Measurements from ENCODE around the gene AHR.

Gene AHR

DNA sequence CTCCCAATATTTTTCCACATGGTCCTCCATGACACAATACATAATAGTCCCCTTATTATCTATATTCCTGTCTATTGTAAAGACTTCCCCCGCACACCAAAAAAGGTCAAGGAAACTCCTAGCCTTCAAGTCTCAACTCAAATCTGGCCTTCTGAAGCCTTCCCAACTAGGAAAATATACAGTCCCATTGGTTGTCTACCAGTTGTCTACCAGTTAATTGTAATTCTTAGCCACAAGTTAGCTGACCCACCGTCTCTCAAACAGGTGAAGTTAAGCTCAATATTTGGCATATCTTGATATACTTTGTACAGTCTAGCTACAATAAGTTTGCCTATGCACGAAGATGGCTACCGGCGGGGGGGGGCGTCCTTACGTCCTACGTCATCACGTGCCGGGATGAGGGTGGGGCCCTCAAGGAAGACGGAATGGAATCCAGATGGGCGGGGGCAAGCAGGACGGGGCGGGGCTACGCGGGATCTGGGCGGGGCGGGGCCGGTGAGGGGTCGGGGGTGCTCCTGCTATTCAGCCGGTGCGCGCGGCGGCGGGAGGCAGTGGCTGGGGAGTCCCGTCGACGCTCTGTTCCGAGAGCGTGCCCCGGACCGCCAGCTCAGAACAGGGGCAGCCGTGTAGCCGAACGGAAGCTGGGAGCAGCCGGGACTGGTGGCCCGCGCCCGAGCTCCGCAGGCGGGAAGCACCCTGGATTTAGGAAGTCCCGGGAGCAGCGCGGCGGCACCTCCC lies at the start of gene AHR:
Gene AHR, plus strand, starts transcription at position 551 of the 738 bp plus-strand sequence. CDS start 613 bp downstream, outside the sequence.
- DNase-seq: peak; percentile 82

GRCh38 chr7:17253885-17254284 lies 44.6 kb upstream of the AHR start:
- DNase-seq: no peak

GRCh38 chr7:17255926-17256325 lies 42.5 kb upstream of the AHR start:
- DNase-seq: no peak

- DNase-seq: no peak
These were observed 42.1 kb upstream of the AHR start for GRCh38 chr7:17256375-17256774.

- DNase-seq: no peak
These were observed 31.9 kb upstream of the AHR start for GRCh38 chr7:17266565-17266964.

DNA sequence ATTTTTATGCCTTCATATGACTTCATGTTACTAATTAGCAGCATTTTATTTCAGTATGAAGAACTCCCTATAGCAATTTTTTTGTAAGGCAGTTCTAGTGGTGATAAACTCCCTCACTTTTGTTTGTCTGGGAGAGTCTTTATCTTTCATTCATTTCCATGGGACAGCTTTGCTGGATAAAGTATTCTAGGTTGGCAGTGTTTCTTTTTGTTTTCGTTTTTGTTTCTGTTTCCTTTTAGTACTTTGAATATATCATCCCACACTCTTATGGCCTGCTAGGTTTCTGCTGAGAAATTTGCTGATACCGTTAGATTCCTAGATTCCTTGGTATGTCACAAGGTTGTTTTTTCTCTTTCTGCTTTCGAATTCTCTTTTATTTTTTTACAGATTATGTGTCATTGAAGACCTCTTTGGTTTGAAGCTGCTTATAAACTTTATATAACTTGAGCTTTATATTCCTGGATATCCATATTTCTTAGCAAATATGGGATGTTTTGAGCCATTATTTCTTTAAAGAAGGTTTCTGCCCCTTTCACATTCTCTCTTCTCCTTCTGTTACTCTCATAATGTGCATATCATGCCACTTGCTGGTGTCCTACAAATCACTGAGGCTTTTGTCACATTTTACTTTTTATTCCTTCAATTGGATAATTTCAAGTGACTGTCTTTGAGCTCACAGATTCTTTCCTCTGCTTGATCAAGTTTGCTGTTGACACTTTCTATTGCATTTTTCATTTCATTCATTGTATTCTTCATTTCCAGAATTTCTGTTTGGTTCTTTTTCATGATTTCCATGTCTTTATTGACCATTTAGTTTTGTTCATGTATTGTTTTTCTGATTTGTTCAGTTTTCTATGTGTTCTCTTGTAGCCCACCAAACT lies 28.9 kb upstream of the AHR start:
- no peak for DNase-seq

- DNase-seq: no peak
These were observed 23.8 kb upstream of the AHR start for GRCh38 chr7:17274551-17275245.

- DNase-seq: no peak
These were observed 22.4 kb upstream of the AHR start for GRCh38 chr7:17275749-17276671.

DNA sequence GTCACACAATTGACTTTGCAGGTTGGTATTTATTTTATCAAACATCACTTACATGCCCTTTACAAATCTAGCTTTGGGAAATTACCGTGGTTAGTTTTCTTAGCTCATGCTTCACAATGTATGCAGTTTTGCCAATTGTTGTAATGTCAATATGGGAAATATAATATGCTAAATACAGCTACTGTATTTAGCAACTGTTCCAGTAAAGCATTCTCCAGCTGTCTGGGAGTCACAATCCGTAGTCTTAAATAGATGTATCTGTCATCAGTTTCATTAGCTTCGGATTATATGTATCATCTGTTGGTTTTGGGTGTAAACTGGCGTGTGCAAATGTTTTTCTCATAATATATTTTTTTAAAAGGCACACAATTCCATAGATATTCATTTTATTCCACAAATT lies 19.4 kb upstream of the AHR start:
- DNase-seq: no peak

DNA sequence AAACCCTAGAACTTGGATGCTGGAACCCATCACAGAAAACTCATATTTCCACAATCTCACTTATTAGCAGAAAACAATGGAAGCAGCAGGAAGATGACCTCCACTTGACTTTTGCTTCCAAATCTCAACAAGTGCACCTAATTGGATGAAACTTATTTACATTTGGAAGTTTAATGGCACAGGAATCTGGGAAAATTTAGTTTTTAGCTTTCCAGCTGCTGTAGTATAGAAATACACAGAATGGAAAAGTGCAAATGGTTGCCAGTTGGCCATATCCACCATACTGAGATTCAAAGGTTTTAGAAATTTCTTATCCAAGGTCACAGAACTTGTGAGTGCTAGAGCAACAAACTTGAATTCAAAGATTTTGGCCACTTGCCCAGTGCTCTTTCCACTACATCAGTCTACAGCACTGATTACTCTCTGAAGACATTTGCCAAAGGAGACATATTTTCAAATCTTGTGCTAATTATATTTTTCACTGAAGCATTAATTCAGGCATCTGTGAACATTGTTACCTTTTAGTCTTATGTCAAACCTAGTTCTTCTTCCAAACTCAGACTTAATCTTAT lies 9.3 kb upstream of the AHR start:
- no peak for DNase-seq

- no peak for DNase-seq
These were observed 5.6 kb upstream of the AHR start for GRCh38 chr7:17292843-17293242.

- DNase-seq: no peak
These were observed 5.0 kb upstream of the AHR start for GRCh38 chr7:17293481-17293880.

GRCh38 chr7:17297243-17297642 lies 1.2 kb upstream of the AHR start:
- no peak for DNase-seq

DNA sequence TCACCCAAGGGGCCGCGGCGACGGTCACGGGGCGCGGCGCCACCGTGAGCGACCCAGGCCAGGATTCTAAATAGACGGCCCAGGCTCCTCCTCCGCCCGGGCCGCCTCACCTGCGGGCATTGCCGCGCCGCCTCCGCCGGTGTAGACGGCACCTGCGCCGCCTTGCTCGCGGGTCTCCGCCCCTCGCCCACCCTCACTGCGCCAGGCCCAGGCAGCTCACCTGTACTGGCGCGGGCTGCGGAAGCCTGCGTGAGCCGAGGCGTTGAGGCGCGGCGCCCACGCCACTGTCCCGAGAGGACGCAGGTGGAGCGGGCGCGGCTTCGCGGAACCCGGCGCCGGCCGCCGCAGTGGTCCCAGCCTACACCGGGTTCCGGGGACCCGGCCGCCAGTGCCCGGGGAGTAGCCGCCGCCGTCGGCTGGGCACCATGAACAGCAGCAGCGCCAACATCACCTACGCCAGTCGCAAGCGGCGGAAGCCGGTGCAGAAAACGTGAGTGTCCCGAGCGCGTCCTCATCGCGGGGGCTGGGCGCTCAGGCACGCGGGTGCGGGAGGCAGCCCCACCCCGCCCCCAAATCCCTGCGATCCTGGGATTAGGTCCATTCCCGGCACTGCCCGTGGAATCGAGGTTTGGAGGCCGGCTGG lies 509 bp downstream of the AHR start:
- DNase-seq: no peak

DNA sequence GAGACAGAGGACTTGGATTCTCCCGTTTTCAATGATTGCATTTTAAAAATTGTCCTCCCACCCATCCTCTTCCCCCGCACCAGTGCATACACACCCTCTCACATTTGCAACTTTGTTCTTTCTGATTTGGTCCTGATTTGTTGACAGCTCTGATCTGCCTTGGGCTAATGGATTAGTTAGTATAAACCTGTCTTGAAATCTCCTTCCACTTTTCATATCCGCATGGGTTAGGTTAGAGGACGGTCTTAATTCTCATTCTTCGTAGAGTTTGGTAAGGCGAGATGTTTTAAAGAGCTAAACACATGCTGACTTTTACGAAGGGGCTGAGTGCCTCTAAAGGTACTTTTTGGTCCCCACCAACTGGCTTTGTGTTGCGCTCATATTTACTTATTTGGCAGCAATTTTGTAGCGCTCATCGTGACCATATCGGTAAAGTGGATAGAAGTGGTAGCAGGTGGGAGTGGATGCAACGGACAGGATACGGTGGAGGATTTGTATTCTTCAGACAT lies 1.1 kb downstream of the AHR start:
- DNase-seq: no peak

DNA sequence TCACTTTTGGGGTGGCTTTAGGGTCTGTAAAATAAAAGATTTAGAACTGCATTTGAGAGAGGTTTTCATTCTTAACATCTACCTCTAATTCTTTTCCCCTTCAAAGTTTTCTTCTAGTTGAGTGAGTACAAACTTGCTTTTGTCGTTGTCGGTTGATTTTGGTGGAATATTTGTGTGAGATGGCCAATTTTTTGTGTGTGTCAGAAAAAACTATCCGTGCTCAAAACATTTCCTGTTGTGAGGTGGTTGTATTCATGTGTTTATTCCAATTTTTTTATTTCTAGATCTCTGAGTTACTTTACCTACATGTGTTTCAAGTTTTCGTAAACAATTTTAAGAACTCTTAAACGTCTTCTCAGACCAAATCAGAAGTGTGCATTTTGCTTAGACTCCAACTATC lies 1.6 kb downstream of the AHR start:
- no peak for DNase-seq

DNA sequence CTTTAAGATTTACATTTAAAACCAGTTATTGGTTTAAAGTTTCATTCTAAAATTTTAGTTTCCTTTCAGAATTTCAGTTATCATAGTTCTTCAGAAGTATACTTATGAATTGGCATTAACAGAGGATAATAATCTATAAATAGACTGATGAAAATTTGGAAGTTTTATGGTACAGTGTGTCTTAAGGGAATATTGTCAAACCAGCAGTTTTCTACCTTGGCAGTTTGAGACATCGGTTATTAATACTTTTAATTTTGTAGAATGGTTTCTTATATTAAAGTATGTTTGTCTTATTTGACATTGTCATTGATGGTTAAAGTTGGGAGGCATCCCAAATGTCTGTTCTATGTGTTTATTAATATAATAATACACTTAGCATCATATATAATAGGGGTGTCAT lies 2.0 kb downstream of the AHR start:
- no peak for DNase-seq

GRCh38 chr7:17301471-17302456 lies 3.3 kb downstream of the AHR start:
- DNase-seq: no peak

- no peak for DNase-seq
These were observed 4.2 kb downstream of the AHR start for GRCh38 chr7:17302575-17303142.

- no peak for DNase-seq
These were observed 6.5 kb downstream of the AHR start for GRCh38 chr7:17304926-17305325.

Data from NCI-H774 (cell line).